ENCODE data around the gene TEAD3. TPM values are rescaled to one million over a fixed set of nuclear protein-coding genes. Genes with fewer than 3 reads are reported as not detected.

TEAD3 gene
- total RNA-seq, 1 donor from 2014 or later, result 75.5 TPM

Small RNA genes lying within 50 kb of the gene (microRNA-seq; reads per million reads assigned to microRNA genes)
- gene MIR7111, result 5.7 reads per million, percentile 24 among the genes with 10 or more reads in this experiment

Other genes with a start within 250 kb of the TEAD3 start
- gene ZNF76, start 237.3 kb downstream of the TEAD3 start, total RNA-seq, result 12.7 and 13.5 TPM in 2 replicates
- gene DEF6, start 199.3 kb downstream of the TEAD3 start, total RNA-seq, result 2.2 and 3.3 TPM in 2 replicates
- 9.9 and 11.3 TPM in 2 replicates for gene PPARD, start 154.5 kb downstream of the TEAD3 start, total RNA-seq
- gene FANCE, start 44.7 kb downstream of the TEAD3 start, total RNA-seq, result 2.9 and 3.1 TPM in 2 replicates
- gene RPL10A, start 28.7 kb downstream of the TEAD3 start, total RNA-seq, result 818 and 887 TPM in 2 replicates
- gene TULP1, start 15.8 kb upstream of the TEAD3 start, total RNA-seq, result not detected in 2 replicates
- gene FKBP5, start 191.8 kb upstream of the TEAD3 start, total RNA-seq, result 4.2 and 4.6 TPM in 2 replicates
- gene ARMC12, start 240.0 kb upstream of the TEAD3 start, total RNA-seq, result 0.25 TPM in 1 of 2 replicates, not detected in the other

All from astrocyte (in vitro differentiated cells and primary cell).